HG03439 (cell line): ENCODE measurements around the gene MMP25.

Source experiments
- ATAC-seq: cut with Tn5 transposase; IDR thresholded peaks from one replicate; pipeline ENCODE4 v1.9.1; 2021; ENCODE audit warnings: mild to moderate bottlenecking, moderate library complexity; ENCODE audit not compliant: unreplicated experiment

Gene MMP25

DNA sequence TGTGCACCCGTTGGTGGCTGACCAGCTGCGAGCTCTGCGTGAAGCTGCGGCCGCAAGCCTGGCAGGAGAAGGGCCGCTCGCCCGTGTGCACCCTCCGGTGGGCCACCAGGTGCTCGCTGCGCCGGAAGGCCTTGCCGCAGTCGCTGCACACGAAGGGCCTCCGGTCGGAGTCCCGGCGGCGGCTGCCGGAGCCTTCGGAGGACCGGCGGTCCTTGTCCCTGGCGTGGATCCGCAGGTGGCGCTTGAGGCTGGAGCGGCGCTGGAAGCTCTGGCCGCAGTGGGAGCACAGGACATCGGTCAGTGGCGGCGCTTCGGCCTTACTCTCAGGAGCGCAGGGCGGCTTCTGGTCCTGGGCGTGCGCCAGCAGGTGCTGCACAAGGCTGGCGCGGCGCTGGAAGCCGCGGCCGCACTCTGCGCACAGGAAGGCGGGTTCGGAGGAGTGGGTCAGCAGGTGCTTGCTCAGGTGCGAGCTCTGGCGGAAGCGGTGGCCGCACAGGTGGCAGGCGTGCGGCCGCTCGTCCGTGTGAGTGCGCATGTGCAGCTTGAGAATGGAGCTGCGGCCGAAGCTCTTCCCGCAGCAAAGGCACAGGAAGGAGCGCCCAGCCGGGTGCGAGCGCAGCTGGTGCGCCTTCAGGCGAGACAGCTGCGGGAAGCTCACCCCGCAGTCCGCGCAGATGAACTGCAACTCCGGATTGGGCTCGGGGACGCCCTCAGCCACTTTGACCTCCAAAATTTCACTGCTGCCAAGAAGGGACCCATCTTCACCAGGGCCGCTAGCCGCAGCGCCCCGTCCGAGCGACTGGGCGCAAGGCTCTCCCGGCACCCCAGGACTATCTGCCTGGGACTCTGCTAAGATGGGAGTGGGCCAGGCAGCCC, 43.6 kb downstream of the MMP25 start:
- ATAC-seq, result no peak

GRCh38 chr16:3091551-3091950, 45.2 kb downstream of the MMP25 start:
- no peak for ATAC-seq

- ATAC-seq, result no peak
Measured at GRCh38 chr16:3092501-3092941, 46.2 kb downstream of the MMP25 start.

DNA sequence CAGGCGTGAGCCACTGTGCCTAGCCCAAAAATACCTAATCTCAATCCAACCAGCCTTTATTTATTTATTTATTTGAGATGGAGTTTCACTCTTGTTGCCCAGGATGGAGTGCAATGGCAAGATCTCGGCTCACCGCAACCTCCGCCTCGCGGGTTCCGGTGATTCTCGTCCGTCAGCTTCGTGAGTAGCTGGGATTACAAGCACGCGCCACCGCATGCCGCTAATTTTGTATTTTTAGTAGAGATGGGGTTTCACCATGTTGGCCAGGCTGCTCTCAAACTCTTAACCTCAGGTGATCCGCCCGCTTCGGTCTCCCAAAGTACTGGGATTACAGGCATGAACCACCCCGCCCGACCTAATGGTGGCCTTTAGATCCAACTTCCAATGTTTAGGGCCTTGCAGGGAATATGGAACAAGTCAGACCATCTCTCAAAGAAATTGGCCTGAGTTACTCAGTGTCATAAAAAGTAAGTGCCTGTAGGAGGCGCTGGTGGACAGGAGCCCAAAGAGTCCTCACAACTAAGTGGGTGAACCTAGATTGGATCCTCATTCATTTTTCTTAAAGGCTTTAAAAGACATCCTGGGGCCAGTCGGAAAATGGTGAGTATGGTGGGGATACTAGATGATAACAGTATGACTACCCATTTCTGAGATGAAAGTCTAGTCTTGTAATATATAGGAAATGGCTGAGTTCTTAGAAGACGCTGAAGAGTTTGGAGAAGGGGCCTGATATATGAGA, 48.1 kb downstream of the MMP25 start:
- ATAC-seq, result no peak

DNA sequence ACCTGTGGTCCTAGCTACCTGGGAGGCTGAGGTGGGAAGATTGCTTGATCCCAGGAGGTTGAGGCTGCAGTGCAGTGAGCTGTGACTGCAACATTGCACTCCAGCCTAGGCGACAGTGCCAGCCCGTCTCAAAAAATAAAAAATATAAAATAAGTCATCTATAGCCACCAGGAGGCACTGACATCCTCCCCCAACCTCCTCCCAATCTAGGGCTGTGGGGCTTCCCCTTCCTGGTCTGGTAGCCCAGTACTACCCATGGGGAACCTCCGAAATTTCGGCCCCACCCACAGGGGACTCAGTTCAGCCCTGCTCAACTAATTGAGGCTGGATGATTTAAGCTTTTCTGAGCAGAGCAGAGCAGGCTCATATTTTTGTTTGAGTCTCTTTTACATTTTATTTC, 49.5 kb downstream of the MMP25 start:
- ATAC-seq, result no peak

DNA sequence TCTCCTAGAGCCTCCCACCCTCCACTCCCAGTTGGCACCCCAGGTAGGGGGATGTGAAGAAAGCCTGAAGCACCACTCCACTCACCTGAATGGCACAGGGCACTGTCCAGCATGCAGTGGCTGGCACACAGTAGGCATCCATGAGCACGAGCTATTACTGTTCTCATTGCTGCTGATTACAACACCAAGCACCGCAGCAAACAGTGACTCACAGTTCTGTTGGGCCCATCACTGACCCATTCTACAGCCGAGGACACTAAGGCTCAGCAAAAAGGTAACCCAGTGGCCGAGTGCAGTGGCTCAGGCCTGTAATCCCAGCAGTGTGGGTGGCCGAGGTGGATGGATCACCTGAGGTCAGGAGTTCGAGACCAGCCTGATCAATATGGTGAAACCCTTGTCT, 50.0 kb downstream of the MMP25 start:
- ATAC-seq, result no peak

DNA sequence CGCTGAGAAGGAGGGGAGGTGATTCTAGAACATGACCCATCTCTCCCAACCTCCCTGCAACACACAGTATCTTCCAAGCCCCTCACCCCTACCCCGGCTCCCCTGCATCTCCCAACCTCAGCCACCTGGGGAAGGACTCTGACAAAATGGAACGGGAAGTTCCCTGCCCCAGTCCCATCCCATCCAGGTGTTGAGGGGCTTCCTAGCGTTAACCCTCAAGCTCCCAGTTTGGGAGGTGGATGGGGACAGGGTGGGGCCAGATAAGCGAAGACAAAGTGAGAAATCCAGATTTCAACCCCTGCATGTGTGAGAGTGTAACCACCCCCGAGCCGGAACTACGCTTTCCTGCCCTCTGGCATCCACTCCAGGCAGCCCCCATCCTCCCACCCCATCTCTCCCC, 50.9 kb downstream of the MMP25 start:
- no peak for ATAC-seq

DNA sequence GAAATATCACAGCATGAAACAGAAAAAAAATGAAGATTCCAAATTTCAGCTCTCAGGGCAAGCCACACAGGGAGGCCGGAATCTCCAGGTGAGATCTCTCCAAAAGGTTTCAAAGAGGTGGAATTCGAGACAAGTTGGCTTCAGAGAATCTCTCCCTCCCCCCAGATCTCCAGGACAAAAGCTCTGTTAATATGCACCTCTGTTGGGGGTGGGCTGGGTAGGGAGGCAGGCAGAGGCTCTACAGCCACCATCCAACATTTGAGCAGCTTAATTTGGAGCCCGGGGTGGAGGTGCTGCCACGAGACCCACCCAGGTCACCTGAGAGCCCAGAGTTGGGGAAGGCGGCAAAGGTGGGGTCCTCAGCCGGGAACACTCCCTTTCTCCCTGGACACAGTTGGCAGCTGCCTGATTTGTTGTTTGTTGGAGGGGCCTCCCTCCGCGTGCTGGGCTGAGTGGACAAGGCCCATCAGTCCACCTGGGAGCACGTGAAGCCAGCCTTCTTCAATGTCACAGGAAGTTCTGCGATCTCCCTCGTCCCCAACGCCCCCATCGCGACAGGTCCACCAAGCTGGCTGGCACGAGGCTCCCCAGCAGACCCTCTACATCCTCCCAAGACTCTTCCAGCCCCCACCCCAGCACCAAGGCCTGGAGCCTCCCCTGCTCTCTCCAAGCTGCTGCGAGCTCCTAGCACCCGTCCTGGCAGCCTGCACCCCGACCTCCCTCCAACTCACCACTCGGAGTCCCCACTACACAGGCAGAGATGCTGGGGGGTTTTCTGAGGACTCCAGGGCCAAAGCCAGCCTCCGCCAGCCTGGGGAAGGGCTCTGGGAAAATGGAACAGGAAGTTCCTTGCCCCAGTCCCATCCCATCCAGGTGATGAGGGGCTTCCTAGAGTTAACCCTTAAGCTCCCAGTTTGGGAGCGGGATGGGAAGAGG, 52.4 kb downstream of the MMP25 start, which contains the start of gene ZSCAN10:
Gene ZSCAN10 (minus strand): TSS at position 836 of the 936 bp plus-strand sequence. CDS start 6,357 bp downstream, outside the sequence.
- no peak for ATAC-seq

DNA sequence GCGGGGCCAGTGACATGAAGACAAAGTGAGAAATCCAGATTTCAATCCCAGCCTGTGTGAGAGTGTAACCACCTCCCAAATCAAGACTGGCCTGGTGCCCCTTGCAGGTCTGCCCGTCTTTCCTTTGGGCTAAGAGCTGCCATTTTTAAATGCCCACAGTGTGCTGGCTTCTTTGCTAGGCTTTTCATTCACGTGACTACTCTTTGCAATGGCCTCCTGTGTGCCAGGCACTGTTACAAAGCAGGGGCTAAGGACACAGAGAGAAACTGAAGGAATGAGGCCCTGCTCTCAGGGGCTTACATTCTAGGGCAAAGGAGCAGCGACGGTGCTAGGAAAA, 53.0 kb downstream of the MMP25 start:
- no peak for ATAC-seq

DNA sequence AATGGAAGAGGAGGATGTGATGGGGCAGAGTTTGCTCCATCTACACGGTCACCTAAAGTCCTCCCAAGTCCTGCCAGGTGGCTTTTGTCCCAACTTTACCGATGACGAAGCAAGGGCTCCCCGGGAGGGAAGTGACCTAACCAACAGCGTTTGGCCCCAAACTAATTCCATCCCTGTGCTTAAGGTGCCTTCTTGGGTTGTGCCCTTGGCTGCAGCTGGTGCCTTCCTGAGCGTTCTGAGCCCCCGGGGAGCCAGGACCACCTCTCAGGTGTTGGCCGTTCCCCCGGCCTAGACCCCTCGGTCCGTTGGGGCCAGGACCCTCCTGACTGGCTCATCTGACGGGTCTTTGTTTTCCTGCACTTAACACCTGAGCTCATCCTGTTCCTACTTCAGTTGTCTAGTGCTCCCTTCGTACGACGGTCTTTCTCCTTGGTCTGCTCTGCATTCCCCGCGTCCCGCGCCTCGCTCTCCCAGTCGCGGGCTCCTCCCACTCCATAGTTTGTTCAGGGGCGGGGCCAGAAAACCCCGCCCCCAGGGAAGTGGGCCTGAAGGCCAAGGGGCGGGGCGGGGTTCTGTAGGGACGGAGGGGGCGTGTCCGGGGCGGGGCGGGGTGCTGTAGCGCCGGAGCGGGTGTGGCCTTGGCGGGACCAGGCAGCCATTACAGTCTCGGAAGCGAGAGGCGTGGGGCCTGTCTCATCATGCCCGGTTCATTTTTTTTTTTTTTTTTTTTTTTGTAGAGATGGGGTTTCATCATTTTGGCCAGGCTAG, 53.6 kb downstream of the MMP25 start:
- peak; percentile 63 for ATAC-seq

GRCh38 chr16:3101018-3101840, 54.9 kb downstream of the MMP25 start:
- no peak for ATAC-seq

DNA sequence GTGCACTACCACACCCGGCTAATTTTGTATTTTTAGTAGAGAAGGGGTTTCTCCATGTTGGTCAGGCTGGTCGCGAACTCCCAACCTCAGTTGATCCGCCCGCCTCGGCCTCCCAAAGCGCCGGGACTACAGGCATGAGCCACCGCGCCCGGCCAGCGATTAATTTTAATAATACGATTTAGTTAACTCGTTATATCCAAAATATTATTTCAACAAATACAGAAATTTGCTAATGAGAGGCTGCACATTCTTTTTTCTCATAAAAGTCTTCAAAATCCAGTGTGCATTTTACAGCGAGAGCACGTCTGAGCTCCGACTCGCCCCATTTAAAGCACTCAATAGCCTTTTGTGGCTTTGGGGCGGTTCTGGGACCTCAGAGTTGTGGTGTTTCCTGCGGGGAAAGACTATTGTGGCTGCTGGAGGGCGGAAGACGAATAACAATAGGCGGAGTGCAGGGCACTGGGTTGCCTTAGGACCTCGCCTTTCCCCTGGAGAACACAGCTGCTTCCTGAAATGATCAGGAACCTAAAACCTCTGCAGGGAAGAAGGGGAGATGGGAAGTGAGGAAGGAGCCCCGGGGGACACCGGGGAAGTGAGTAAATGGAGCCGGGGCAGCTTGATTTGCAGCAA, 55.6 kb downstream of the MMP25 start:
- ATAC-seq, result no peak

DNA sequence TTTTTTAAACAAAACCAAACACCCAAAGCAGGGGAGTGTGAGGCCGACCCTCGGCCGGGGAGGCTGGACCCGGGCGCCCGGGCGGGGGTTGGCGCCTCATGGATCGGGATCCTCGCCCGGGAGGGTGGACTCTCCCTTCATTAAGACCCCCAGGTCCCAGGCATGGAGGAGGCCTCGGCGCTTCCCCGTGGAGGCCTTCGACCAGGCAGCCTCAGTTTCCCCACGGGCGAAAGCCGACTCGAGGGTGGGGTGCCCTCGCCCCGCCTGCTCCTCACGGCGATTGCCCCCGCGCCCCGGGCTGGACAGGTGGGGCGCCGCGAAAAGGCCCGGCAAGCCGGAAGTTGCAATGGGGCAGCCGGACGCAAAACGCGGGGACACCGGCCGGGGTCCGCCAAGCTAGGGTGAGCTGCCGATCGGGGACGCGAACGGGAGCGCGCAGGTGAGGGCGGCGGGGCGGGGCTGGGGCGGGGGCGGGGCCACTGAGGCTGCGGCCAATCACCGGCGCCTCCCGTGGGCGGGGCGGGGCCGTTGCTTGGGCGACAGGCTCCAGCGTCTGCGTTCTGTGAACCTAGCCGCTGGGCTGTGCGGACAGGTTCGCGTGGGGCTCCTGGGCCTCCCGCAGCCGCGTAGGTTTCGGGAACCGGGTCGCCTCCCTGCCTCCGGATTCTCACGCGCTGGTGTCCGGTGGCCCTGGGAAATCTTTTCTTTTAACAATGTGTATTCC, 60.0 kb downstream of the MMP25 start:
- ATAC-seq, result peak; percentile 81
